Adrenal gland (tissue), 12 donors: Measurements from ENCODE around the gene GRB10. TPM values are rescaled to one million over a fixed set of nuclear protein-coding genes. Genes with fewer than 3 reads are reported as not detected.
"Not testable (repeated sequence)": the region's sequence is repeated elsewhere in the genome, so short reads cannot be mapped to it uniquely, and the experiment has no call there.

Experiments
- DNase-seq, 7 donors: peaks; one replicate each; pipeline ENCODE4 v3.0.0-alpha.2; 2019 to 2020
- H3K27ac ChIP-seq, 5 donors: fragments of 200-600 bp; sonication (generic) in 4 of 5; 1 replicate in 3 of 5; 2 replicates in 2 of 5; pipeline versions ENCODE4 v1.5.1 to v1.8.0; 2016 to 2020; ENCODE audit warnings: mild to moderate bottlenecking in 1 of 5
- H3K27me3 ChIP-seq: fragments of 200-600 bp; 2 replicates; pipeline ENCODE4 v1.8.0; 2021
- H3K36me3 ChIP-seq, 2 donors: fragments of 200-600 bp; replicated peaks in 1 of 2; 1 replicate in 1 of 2; 2 replicates in 1 of 2; pipeline versions ENCODE4 v1.5.1 to v1.8.0; 2018 to 2022
- H3K4me1 ChIP-seq, 2 donors: fragments of 200-600 bp; replicated peaks in 1 of 2; 1 replicate in 1 of 2; 2 replicates in 1 of 2; pipeline versions ENCODE4 v1.5.1 to v1.8.0; 2018 to 2021
- H3K4me3 ChIP-seq, 4 donors: fragments of 200-600 bp; sonication (generic) in 3 of 4; one replicate each; pipeline ENCODE4 v1.5.1; 2016 to 2018
- H3K9me3 ChIP-seq, 3 donors: fragments of 200-600 bp; sonication (generic) in 1 of 3; replicated peaks in 1 of 3; 1 replicate in 2 of 3; 2 replicates in 1 of 3; pipeline versions ENCODE4 v1.5.1 to v1.8.0; 2016 to 2021
- CTCF ChIP-seq, 6 experiments: fragments of 450-650 bp in 4 of 6; fragments of 200-600 bp in 2 of 6; sonication (generic) in 1 of 6; IDR thresholded peaks; 1 replicate in 5 of 6; 2 replicates in 1 of 6; pipeline versions ENCODE4 v1.5.1 to v1.8.0; 2016 to 2021; ENCODE audit warnings: antibody characterized with exemption in 6 of 6, mild to moderate bottlenecking in 2 of 6, moderate library complexity in 1 of 6
- POLR2A ChIP-seq, 2 donors: fragments of 450-650 bp; IDR thresholded peaks; one replicate each; pipeline ENCODE4 v1.6.1; 2017; ENCODE audit warnings: antibody characterized with exemption in 2 of 2, mild to moderate bottlenecking in 2 of 2, moderate library complexity in 1 of 2
- WGBS, 4 donors: extraction: QIAGEN DNeasy Blood & Tissue Kit in 2 of 4; methylation state at CpG; one replicate each; pipeline versions ENCODE4 v1.1.5 to v1.1.7; 2013 to 2017; 5-methylcytosine and 5-hydroxymethylcytosine counted together
- intact Hi-C, 2 donors: fragments of 100-400 bp; cut with DNase I; formaldehyde crosslinking; loops; one replicate each; pipeline versions ENCODE4 v1.14.1 to v1.15.0; 2022 to 2023
- polyA plus RNA-seq, 3 donors: library from polyadenylated mRNA; stranded (reverse); fragments of 200-250 nt in 2 of 3; fragments of 350-450 nt in 1 of 3; fragmentation: Illumina TruSeq in 1 of 3; extraction: RNeasy Lipid Tissue Mini Kit (QIAGEN cat#74804) in 1 of 3; gene quantifications; one replicate each; pipeline ENCODE4 v1.2.3, GENCODE V29; 2013 to 2014
- total RNA-seq, 9 donors: library from RNA; depleted of rRNA in 4 of 9; stranded (reverse); fragments of >200 nt in 4 of 9; fragments of 120-200 nt in 1 of 9; fragmentation: NEBNext Ultra II Directional in 1 of 9; extraction: Animal tissue kit (Norgen Biotek cat#: 25700) in 1 of 9; gene quantifications; one replicate each; pipeline versions ENCODE4 v1.1.0 to v1.2.4, GENCODE V29; 2013 to 2023
- donor health status: healthy with polysubstance abuse.
- donor health status: Bipolar disorder and iron deficiency.
- donor health status: DM: yes; HTN: yes; CAD: no.
- donor health status: DM: no; HTN: no; CAD: no.
- donor health status: DM: no; HTN: no; CAD: no.
- donor health status: DM: yes; HTN: yes; CAD: no.

The GRB10 gene
- total and polyA plus RNA-seq, 12 donors: 33.5 to 158 (median 67.3) TPM

- H3K27ac ChIP-seq: no peak overlapping the region
- peaks cover 0 to 8% of the 10 kb centered on the region in 2 donors for H3K36me3 ChIP-seq
- H3K9me3 ChIP-seq: no peaks in the 10 kb centered on the region
- peaks cover 6 to 7% of the 10 kb centered on the region in 2 donors for H3K4me1 ChIP-seq
- DNase-seq: peak in 3 of 7 donors; percentile 29 to 57 (median 36)
- 44 to 56% (median 55%) methylated on average over 6 of the region's 6 CpGs for WGBS, 4 donors
- TF ChIP-seq POLR2A (IDR thresholded peaks at IDR 0.05): no peak
- no peak for TF ChIP-seq CTCF (IDR thresholded peaks at IDR 0.05)
- H3K4me3 ChIP-seq: no peak overlapping the region
- no peaks in the 10 kb centered on the region for H3K27me3 ChIP-seq
- intact Hi-C loops: no loop called here
Measured at GRCh38 chr7:50587737-50588136, 195.0 kb downstream of the GRB10 start.

- intact Hi-C loops: no loop called here
- 91 to 94% (median 93%) methylated on average over 4 to 5 of the region's 5 CpGs for WGBS, 4 donors
- peaks cover 6 to 7% of the 10 kb centered on the region in 2 donors for H3K4me1 ChIP-seq
- DNase-seq: no peak
- H3K27me3 ChIP-seq: no peaks in the 10 kb centered on the region
- TF ChIP-seq POLR2A (IDR thresholded peaks at IDR 0.05) (no peak), CTCF (IDR thresholded peaks at IDR 0.05) (no peak)
- no peak overlapping the region for H3K4me3 ChIP-seq
- H3K27ac ChIP-seq: no peak overlapping the region
- no peaks in the 10 kb centered on the region for H3K9me3 ChIP-seq
- no peaks in the 10 kb centered on the region for H3K36me3 ChIP-seq
Measured at GRCh38 chr7:50584793-50585408, 197.8 kb downstream of the GRB10 start.

- Histone ChIP-seq H3K9me3 (no peaks in the 10 kb centered on the region), H3K4me3 (no peak overlapping the region), H3K4me1 (peaks cover 6 to 7% of the 10 kb centered on the region in 2 donors), H3K27me3 (no peaks in the 10 kb centered on the region), H3K36me3 (no peaks in the 10 kb centered on the region), H3K27ac (no peak overlapping the region)
- TF ChIP-seq CTCF (IDR thresholded peaks at IDR 0.05): no peak
- TF ChIP-seq POLR2A (IDR thresholded peaks at IDR 0.05): no peak
- intact Hi-C loops: no loop called here
- WGBS, 4 donors: 77 to 96% (median 84%) methylated on average over 3 to 4 of the region's 4 CpGs
- no peak for DNase-seq
Measured at GRCh38 chr7:50584386-50584785, 198.3 kb downstream of the GRB10 start.

- DNase-seq, intact Hi-C loops, H3K4me1 ChIP-seq, H3K27ac ChIP-seq, H3K9me3 ChIP-seq, H3K4me3 ChIP-seq, H3K36me3 ChIP-seq, H3K27me3 ChIP-seq: not testable (repeated sequence)
- 87 to 90% (median 88%) methylated on average over 4 of the region's 4 CpGs for WGBS, 4 donors
Measured at GRCh38 chr7:50583295-50583694, 199.4 kb downstream of the GRB10 start.

- H3K9me3 ChIP-seq, DNase-seq, H3K4me3 ChIP-seq, H3K27me3 ChIP-seq, H3K27ac ChIP-seq, H3K4me1 ChIP-seq, H3K36me3 ChIP-seq, intact Hi-C loops: not testable (repeated sequence)
- 91 to 97% (median 93%) methylated on average over 4 of the region's 4 CpGs for WGBS, 4 donors
Measured at GRCh38 chr7:50582271-50582670, 200.4 kb downstream of the GRB10 start.

GRCh38 chr7:50580666-50581065, 202.0 kb downstream of the GRB10 start:
- intact Hi-C loops, H3K4me3 ChIP-seq, DNase-seq, H3K27ac ChIP-seq, H3K9me3 ChIP-seq, H3K4me1 ChIP-seq, H3K36me3 ChIP-seq, H3K27me3 ChIP-seq: not testable (repeated sequence)
- WGBS, 4 donors: 79 to 90% (median 83%) methylated on average over 2 of the region's 2 CpGs
